Activated T-helper 1 cell treated with Interleukin-2 at 50 U/mL for 16 hours (primary cell): ENCODE data around the gene SPATA22.
"Not testable (repeated sequence)": the region's sequence is repeated elsewhere in the genome, so short reads cannot be mapped to it uniquely, and the experiment has no call there.

Source experiments
- DNase-seq: peaks from one replicate; pipeline ENCODE4 v3.0.0-alpha.2; 2020; ENCODE audit warnings: low read depth

SPATA22 gene

GRCh38 chr17:3474212-3474611 lies 2.6 kb upstream of the SPATA22 start:
- DNase-seq = no peak

- DNase-seq = no peak
Observed at GRCh38 chr17:3472137-3472536, 518 bp upstream of the SPATA22 start.

GRCh38 chr17:3469529-3469928 lies 2.1 kb downstream of the SPATA22 start:
- no peak for DNase-seq

- not testable (repeated sequence) for DNase-seq
Observed at GRCh38 chr17:3466355-3466754, 5.3 kb downstream of the SPATA22 start.

- no peak for DNase-seq
Observed at GRCh38 chr17:3448059-3448665, 23.5 kb downstream of the SPATA22 start.

GRCh38 chr17:3447625-3448024 lies 24.0 kb downstream of the SPATA22 start:
- DNase-seq = no peak

GRCh38 chr17:3440451-3440850 lies 31.2 kb downstream of the SPATA22 start:
- DNase-seq = no peak

- DNase-seq = no peak
Observed at GRCh38 chr17:3438368-3438767, 33.3 kb downstream of the SPATA22 start.

- no peak for DNase-seq
Observed at GRCh38 chr17:3433741-3434140, 37.9 kb downstream of the SPATA22 start, which contains the start of gene OR1E2. Gene OR1E2 (minus strand): TSS chr17:3433841. CDS start chr17:3433841, 0 bp downstream.

GRCh38 chr17:3433215-3433614 lies 38.4 kb downstream of the SPATA22 start:
- DNase-seq = not testable (repeated sequence)

- no peak for DNase-seq
Observed at GRCh38 chr17:3418222-3418621, 53.4 kb downstream of the SPATA22 start.

- no peak for DNase-seq
Observed at GRCh38 chr17:3415610-3416009, 56.0 kb downstream of the SPATA22 start.

GRCh38 chr17:3412216-3412615 lies 59.4 kb downstream of the SPATA22 start:
- DNase-seq = not testable (repeated sequence)

- no peak for DNase-seq
Observed at GRCh38 chr17:3411070-3411469, 60.5 kb downstream of the SPATA22 start, which contains the start of gene OR3A3. Gene OR3A3 (plus strand): TSS chr17:3411370.

GRCh38 chr17:3403856-3404255 lies 67.8 kb downstream of the SPATA22 start:
- DNase-seq = not testable (repeated sequence)

GRCh38 chr17:3401786-3402185 lies 69.8 kb downstream of the SPATA22 start:
- no peak for DNase-seq

- DNase-seq = no peak
Observed at GRCh38 chr17:3400055-3400454, 71.6 kb downstream of the SPATA22 start.

GRCh38 chr17:3398310-3398709 lies 73.3 kb downstream of the SPATA22 start, which contains the start of gene OR1E1:
Gene OR1E1 (minus strand): TSS chr17:3398410. CDS start chr17:3398410, 0 bp downstream.
- DNase-seq = no peak

GRCh38 chr17:3397801-3398200 lies 73.8 kb downstream of the SPATA22 start:
- not testable (repeated sequence) for DNase-seq
